GM19043 (cell line): ENCODE measurements around the gene KIRREL3.

Source experiments
- ATAC-seq: cut with Tn5 transposase; IDR thresholded peaks from one replicate; pipeline ENCODE4 v1.9.1; 2021; ENCODE audit warnings: low read depth; ENCODE audit not compliant: unreplicated experiment

The KIRREL3 gene

GRCh38 chr11:126722006-126722736, 278.4 kb downstream of the KIRREL3 start:
- no peak for ATAC-seq

GRCh38 chr11:126720539-126721235, 279.9 kb downstream of the KIRREL3 start:
- no peak for ATAC-seq

- no peak for ATAC-seq
These were observed 280.8 kb downstream of the KIRREL3 start for GRCh38 chr11:126719740-126720139.

DNA sequence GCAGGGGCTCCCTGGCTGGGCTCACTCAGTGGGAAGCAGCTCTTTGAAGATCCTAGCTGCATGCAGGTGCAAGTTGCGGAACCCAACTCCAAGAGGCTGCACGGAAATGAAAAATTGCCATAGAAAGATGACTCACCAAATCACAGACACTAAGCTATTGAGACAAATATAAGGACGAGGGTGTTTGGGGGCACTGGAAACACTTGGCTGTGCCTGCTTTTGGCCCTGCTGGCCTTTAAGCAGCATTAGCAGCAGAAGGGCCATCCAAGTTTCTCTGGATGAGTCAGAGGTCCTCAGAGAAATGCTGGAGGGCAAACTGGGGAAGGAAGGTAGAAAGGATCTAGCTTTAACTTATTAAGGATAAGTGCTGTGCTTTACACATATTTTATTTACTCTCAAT, 282.3 kb downstream of the KIRREL3 start:
- ATAC-seq = no peak

DNA sequence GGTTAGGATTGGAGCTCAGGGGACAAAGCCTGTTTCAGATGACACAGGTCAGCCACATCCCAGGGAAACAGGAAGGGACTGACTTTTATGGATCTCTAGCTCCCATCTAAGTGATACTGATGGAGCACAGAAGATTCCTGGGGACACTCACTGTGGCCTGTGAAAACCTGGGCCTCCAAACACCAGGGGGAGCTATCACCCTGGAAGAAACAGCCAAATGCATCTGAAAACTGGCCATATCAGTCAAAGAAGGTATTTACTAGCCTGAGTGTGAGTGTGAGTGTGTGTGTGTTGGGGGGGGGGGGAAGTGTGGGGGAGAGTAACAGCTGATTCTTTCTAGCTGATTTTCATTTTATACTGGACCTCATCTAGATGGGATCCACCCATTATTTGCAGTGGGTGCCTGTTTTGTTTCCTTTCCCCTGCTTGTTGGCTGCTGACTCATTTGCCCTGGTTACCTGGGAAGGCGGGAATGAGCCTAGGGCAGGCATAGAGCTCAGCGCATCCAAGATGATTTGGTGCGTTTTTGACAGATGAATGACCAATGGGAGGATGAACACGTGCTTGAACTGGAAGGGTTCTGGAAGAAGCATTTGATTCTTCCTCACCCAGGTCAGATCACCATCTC, 284.0 kb downstream of the KIRREL3 start:
- no peak for ATAC-seq

DNA sequence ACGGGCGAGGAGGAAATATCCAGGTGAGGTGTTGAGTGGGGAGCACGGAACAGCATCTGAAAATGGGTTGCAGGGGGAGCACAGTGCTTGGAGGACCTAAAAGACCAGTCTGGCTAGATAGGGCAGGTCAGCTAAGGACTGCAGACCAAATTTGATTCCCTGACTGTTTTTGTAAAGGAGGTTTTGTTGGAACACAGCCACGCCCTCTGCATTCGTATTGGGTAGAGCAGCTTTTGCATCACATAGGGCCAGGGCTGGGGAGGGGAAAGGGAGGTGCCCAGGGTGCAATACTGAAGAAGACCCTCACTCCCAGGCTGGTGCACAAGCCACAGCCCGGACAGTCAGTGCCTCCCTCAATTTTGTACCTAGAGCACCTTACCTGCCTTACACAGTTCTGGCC, 286.8 kb downstream of the KIRREL3 start:
- ATAC-seq = no peak

- no peak for ATAC-seq
These were observed 288.5 kb downstream of the KIRREL3 start for GRCh38 chr11:126711977-126712625.

- ATAC-seq = no peak
These were observed 289.7 kb downstream of the KIRREL3 start for GRCh38 chr11:126710804-126711399.

GRCh38 chr11:126707498-126707897, 293.1 kb downstream of the KIRREL3 start:
- ATAC-seq = no peak

DNA sequence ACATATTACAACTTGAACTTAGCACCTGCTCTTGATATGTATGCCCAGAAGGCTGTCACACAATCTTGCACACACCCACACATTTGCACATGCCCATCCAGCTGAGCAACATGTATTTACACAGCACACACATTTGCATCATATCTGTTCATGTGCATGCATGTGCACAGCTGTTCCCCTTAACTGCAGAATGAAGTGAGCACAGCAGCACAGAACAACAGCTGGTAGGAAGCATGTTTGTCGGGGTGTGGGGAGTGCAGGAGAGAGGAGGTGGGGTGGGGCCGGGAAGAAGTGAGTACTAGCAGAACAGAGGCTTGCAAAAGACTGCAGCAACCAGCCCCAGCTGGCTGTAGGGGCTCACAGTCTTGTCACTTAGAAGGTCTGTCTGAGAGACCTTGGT, 296.5 kb downstream of the KIRREL3 start:
- ATAC-seq = no peak

DNA sequence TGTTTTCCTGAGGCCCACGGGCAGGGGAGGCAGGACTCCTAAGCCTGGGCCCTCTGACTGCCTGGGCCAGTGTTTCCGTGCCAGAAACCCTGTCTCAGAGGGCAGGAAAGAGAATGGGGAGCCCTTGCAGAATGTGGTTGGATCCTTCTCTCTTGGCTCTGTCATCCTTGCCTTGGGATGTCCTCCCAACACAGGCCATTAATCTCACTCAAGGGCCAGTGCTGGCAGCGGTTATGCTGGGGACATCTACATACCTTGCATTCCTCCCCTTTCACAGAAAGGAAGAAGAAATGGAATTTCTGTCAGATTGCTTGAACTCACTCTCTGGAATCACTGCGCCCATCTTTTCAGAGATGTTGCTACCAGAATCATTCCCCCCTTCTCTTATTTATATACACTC, 296.9 kb downstream of the KIRREL3 start:
- ATAC-seq = no peak

DNA sequence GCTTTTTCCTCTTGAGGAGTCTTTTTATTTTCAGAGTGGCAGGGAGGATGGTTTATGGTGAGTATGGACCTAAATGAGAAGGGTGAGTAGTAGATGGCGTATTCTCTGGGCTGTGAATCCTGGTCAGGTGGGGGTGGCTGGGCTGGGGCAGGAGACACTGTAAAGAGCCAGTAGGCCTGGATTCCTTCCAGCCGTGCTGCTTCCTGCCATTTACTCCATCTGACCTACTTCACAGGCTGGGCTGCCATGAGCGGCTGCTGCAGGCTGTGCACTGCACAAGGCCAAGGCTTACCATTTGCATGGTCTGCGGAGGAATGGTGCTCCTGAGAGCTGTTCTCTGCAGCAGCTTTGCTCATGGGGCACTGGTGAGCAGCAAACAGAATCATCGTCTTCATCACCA, 297.6 kb downstream of the KIRREL3 start:
- no peak for ATAC-seq

DNA sequence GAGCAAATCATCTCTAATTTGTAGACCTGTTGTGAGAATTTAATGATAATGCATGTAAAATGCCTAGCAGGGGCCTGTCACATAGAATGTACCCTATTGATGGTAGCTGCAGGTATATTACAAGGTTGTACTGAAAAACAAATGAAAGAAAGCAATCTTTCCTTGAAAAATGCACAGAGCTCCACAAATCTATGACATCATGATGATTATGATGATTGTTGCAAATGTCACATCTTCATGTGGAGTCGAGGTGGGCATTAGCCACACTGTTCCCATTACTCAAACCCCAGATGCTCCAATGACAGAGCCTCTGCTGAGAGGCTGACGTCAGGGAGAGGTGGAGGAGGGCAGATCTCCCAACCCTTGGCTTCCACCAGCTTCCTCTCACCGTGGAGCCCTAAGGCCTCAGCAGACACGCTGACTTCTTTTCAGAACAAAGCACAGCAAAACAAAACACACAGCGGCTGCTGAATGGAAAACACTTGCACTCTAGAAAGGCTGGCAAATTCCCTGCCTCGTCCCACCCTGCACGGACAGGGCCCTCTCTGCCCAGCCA, 298.3 kb downstream of the KIRREL3 start:
- no peak for ATAC-seq

GRCh38 chr11:126701520-126701897, 299.1 kb downstream of the KIRREL3 start:
- ATAC-seq = no peak

GRCh38 chr11:126700768-126701519, 299.6 kb downstream of the KIRREL3 start:
- ATAC-seq = no peak

DNA sequence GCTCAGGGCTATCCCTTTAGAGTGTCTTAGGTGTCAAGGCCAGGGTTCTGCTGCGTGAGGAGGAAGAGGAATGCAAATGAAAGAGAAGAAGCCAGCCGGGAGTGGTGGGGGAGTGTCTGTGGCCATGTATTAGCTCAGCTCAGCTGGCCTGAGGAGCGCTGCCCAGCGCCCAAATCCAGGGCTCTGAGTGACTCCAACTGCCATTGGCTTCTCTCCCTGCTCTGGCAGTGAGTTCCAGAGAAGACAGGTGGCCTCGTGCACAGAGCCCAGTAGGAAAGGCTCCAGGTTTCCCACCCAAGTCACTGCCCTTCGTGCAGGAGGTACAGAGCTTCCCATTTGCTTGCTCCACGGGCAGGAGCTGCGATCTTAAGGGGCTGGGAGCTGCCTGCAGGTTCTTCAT, 302.0 kb downstream of the KIRREL3 start:
- ATAC-seq = no peak

- ATAC-seq = no peak
These were observed 302.6 kb downstream of the KIRREL3 start for GRCh38 chr11:126697936-126698335.

DNA sequence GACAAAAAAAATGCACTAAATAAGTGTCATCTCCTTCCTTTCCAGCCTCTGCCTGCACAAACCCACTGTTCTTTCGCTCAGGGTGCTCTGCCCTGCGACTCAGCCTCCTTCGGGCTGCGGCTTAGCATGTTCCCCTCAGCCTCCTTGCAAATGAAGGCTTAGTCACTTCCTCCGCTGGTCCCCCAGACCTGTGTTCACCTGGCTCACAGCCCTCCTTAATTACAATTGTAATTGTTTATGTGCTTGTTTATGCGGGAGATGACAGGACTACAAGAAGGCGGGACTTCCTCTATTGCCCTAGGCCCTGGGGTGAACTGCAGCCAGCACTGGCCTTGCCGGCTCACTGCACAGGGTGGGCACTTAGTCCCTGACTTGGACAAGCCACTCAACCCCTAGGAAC, 303.6 kb downstream of the KIRREL3 start:
- no peak for ATAC-seq

DNA sequence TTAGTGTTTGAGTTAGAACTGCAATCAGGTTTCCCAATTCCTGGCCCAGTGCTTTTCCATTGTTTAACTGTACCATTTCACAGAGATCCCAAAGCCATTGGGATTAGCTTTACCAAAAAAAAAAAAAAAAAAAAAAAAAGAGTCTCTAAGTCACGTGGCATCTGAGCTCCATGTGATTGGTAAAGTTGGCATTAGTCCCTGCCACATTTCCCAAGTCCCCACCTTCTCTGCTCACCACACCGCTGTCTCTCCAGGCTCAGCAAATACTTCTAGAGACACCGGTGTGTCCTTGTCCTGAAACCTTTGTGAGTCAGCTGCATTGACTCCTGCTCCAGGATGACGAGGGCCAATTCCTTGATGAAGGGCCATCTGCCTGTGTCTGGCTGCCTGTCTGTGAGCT, 305.3 kb downstream of the KIRREL3 start:
- no peak for ATAC-seq

GRCh38 chr11:126694065-126694625, 306.4 kb downstream of the KIRREL3 start:
- ATAC-seq = no peak
